Measurements from ENCODE around the gene DCTPP1.
"Not testable (repeated sequence)": the region's sequence is repeated elsewhere in the genome, so short reads cannot be mapped to it uniquely, and the experiment has no call there.

The DCTPP1 gene

DNA sequence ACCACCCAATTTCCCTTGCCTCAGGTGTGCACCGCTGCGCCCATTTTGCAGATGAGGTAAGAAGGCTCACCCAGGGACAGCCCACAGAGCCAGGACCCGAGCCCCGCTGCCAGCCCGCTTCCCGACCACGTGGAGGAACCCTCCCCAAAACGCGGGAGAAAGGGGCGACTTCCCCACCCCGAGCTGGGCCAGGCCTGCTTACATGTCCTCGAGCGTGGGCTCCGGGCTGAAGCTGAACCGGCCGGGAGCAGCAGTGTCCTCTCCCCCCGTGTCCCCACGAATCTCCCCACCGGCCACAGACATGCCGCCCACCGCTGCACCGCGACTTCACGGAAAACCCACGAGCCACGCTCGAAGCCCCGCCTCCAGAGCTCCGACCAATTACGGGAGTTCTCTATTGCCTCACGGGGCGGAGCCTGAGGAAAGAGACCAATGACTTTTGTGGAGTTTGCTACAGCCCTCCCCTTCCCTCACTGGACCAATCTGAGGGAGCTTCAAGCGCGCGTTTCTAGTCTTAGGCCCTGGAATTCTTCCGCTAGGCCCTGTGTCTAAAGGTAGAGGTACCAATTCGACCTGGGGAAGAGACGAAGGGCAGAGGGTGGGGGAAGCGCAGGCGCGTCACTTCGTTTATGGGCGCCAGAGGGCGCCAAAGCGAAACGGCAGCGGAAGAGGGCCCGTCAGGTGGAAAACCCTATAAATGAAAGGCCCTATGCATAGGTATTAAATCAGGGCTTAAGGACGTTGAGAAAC, at the start of gene DCTPP1:
TSS of gene DCTPP1 (minus strand) at position 353 of the 750 bp plus-strand sequence. CDS start at position 303, 50 bp downstream.
- H3K4me3 ChIP-seq (ENCODE audit: low read depth in 1 of 2, low read length in 1 of 2) = peak within 1 kb of the TSS; percentile 77 to 79
- H3K4me1 ChIP-seq (ENCODE audit: control insufficient read depth in 1 of 2, insufficient read depth in 1 of 2, low read depth in 1 of 2, low read length in 1 of 2) = peaks cover 20 to 26% of the 10 kb centered on the region in 2 experiments
- no peaks in the 10 kb centered on the region for H3K9me3 ChIP-seq
- no peaks in the 10 kb centered on the region for H3K27me3 ChIP-seq
- TF ChIP-seq, protein P1, sequence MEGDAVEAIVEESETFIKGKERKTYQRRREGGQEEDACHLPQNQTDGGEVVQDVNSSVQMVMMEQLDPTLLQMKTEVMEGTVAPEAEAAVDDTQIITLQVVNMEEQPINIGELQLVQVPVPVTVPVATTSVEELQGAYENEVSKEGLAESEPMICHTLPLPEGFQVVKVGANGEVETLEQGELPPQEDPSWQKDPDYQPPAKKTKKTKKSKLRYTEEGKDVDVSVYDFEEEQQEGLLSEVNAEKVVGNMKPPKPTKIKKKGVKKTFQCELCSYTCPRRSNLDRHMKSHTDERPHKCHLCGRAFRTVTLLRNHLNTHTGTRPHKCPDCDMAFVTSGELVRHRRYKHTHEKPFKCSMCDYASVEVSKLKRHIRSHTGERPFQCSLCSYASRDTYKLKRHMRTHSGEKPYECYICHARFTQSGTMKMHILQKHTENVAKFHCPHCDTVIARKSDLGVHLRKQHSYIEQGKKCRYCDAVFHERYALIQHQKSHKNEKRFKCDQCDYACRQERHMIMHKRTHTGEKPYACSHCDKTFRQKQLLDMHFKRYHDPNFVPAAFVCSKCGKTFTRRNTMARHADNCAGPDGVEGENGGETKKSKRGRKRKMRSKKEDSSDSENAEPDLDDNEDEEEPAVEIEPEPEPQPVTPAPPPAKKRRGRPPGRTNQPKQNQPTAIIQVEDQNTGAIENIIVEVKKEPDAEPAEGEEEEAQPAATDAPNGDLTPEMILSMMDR (IDR thresholded peaks at IDR 0.05) = peak; percentile 95
- peak within 1 kb of the TSS; percentile 74 for H3K27ac ChIP-seq
- H3K36me3 ChIP-seq = no peaks in the 10 kb centered on the region

DNA sequence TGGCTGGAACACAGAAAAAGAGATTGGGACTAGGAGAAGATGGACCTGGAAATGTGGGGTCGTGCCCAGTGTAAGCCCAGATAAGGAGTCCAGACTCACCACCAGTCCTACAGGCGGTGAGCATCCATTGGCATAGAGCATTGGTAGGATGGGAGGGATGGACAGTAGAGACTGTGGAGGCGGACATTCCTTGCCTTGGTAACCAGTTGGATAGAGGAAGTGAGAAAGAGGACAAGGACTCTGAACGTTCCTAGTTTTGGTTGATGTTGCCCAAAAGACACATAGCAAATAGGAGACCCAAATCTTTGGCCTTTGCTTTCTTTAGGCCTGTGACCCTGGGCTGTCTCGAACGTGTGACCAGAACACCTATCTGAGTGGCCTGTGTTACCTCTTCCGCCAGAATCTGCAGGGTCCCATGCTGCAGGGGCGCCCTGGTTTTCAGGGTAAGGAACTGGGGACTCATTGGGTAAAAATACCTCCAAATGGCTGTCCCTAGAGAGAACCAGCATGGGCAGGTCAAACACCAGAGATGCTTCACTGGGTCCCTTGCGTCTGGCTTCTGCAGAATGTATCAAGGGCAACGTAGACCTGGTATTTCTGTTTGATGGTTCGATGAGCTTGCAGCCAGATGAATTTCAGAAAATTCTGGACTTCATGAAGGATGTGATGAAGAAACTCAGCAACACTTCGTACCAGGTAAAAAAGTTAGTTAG, 49.1 kb upstream of the DCTPP1 start:
- peaks cover 13% of the 10 kb centered on the region in 2 experiments for H3K4me1 ChIP-seq (ENCODE audit: control insufficient read depth in 1 of 2, insufficient read depth in 1 of 2, low read depth in 1 of 2, low read length in 1 of 2)
- TF ChIP-seq, protein P1 (IDR thresholded peaks at IDR 0.05) = no peak
- H3K27me3 ChIP-seq = no peaks in the 10 kb centered on the region
- H3K36me3 ChIP-seq = peaks cover 94% of the 10 kb centered on the region
- H3K4me3 ChIP-seq (ENCODE audit: low read depth in 1 of 2, low read length in 1 of 2) = no peak overlapping the region
- no peaks in the 10 kb centered on the region for H3K9me3 ChIP-seq
- H3K27ac ChIP-seq = peak overlapping the region; percentile 2

DNA sequence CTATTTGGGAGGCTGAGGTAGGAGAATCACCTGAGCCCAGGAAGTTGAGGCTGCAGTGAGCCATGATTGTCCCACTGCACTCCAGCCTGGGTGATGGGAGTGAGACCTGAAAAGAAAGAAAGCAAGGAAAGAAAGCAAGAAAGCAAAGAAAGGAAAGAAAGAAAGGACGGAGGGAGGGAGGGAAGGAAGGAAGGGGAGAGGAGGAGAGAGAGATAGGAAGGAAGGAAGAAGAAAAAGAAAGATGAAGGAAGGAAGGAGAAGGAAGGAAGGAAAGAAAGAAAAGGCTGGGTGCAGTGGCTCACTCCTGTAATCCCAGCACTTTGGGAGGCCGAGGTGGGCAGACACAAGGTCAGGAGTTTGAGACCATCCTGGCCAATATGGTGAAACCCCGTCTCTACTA, 47.9 kb upstream of the DCTPP1 start:
- Histone ChIP-seq H3K36me3 (peaks cover 82% of the 10 kb centered on the region), H3K4me1 (ENCODE audit: control insufficient read depth in 1 of 2, insufficient read depth in 1 of 2, low read depth in 1 of 2, low read length in 1 of 2) (peaks cover 24 to 25% of the 10 kb centered on the region in 2 experiments)
- H3K4me3 ChIP-seq (ENCODE audit: low read depth in 1 of 2, low read length in 1 of 2); H3K27me3 ChIP-seq; H3K27ac ChIP-seq; H3K9me3 ChIP-seq: not testable (repeated sequence)

DNA sequence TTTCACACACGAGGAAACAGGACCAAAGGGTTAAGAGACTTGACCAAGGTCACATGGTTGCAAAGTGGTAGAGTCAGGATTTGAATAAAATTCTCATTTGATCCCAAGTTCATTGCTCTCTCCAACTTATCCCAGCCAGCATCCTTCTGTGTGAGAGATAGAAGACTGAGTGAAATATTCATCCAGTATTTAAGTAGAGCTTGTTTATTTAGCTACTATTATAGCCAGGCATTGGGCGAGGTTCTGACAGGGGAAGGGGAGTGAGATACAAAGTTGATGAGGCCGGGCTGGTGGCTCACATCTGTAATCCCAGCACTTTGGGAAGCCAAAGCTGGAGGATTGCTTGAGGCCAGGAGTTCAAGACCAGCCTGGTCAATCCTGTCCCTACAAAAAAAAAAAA, 47.2 kb upstream of the DCTPP1 start:
- TF ChIP-seq, protein P1 (IDR thresholded peaks at IDR 0.05) = no peak

DNA sequence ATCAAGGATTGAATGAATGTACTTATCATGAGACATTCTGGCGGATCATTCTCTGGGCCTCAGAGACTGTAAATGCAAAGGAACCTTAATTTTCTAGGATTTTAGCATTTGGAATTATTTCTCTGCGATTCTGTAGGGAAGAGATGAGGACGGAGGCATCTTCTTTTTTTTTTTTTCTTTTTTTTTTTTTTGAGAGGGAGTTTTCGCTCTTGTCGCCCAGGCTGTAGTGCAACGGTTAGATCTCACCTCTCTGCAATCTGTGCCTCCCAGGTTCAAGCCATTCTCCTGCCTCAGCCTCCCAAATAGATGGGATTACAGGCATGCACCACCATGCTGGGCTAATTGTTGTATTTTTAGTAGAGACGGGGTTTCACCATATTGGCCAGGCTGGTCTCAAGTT, 44.9 kb upstream of the DCTPP1 start:
- no peaks in the 10 kb centered on the region for H3K9me3 ChIP-seq
- peak overlapping the region; percentile 83 to 97 for H3K4me3 ChIP-seq (ENCODE audit: low read depth in 1 of 2, low read length in 1 of 2)
- peaks cover 52% of the 10 kb centered on the region for H3K36me3 ChIP-seq
- H3K27me3 ChIP-seq = no peaks in the 10 kb centered on the region
- TF ChIP-seq, protein P1 (IDR thresholded peaks at IDR 0.05) = no peak
- H3K4me1 ChIP-seq (ENCODE audit: control insufficient read depth in 1 of 2, insufficient read depth in 1 of 2, low read depth in 1 of 2, low read length in 1 of 2) = peaks cover 55% of the 10 kb centered on the region in 2 experiments
- peak overlapping the region; percentile 94 for H3K27ac ChIP-seq

More for the DNA sequence above, 47.2 kb upstream of the DCTPP1 start:
- Histone ChIP-seq H3K9me3 (no peaks in the 10 kb centered on the region), H3K27me3 (no peaks in the 10 kb centered on the region), H3K4me3 (ENCODE audit: low read depth in 1 of 2, low read length in 1 of 2) (no peak overlapping the region), H3K4me1 (ENCODE audit: control insufficient read depth in 1 of 2, insufficient read depth in 1 of 2, low read depth in 1 of 2, low read length in 1 of 2) (peaks cover 32% of the 10 kb centered on the region in 2 experiments), H3K36me3 (peaks cover 75% of the 10 kb centered on the region), H3K27ac (no peak overlapping the region)

DNA sequence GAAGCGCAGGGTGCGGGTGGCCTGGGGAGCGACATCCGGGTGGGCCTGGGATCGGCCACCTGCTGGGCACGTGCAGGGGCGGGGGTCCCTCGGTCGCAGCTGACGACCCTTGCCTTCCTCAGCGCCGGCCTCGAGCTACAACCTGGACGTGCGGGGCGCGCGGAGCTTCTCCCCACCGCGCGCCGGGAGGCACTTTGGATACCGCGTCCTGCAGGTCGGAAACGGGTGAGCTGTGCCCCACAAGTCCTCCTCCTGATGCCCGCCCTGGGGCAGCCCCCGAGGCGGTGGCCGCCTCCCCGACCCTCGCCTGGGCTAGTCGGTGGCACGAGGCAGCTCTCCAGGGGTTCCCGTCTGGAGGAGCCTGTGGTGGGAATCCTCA, 44.2 kb upstream of the DCTPP1 start:
- peaks cover 61% of the 10 kb centered on the region in 2 experiments for H3K4me1 ChIP-seq (ENCODE audit: control insufficient read depth in 1 of 2, insufficient read depth in 1 of 2, low read depth in 1 of 2, low read length in 1 of 2)
- H3K4me3 ChIP-seq (ENCODE audit: low read depth in 1 of 2, low read length in 1 of 2) = peak overlapping the region; percentile 83 to 97
- H3K27ac ChIP-seq = peak overlapping the region; percentile 94
- TF ChIP-seq, protein P1 (IDR thresholded peaks at IDR 0.05) = no peak
- no peaks in the 10 kb centered on the region for H3K27me3 ChIP-seq
- H3K9me3 ChIP-seq = no peaks in the 10 kb centered on the region
- peaks cover 45% of the 10 kb centered on the region for H3K36me3 ChIP-seq
